Peyer's patch (tissue), 4 donors: ENCODE data around the gene PIK3C3. TPM values are rescaled to one million over a fixed set of nuclear protein-coding genes. Genes with fewer than 3 reads are reported as not detected.
"Not testable (repeated sequence)": the region's sequence is repeated elsewhere in the genome, so short reads cannot be mapped to it uniquely, and the experiment has no call there.

ENCODE experiments used
- DNase-seq, 3 donors: peaks; one replicate each; pipeline ENCODE4 v3.0.0-alpha.2; 2017 to 2019
- H3K27ac ChIP-seq, 4 donors: fragments of 200-600 bp; sonication (generic); one replicate each; pipeline ENCODE4 v1.5.1; 2016 to 2019
- H3K27me3 ChIP-seq, 2 donors: fragments of 200-600 bp; sonication (generic); one replicate each; pipeline ENCODE4 v1.5.1; 2019
- H3K36me3 ChIP-seq, 3 donors: fragments of 200-600 bp; sonication (generic); one replicate each; pipeline ENCODE4 v1.5.1; 2016 to 2019
- H3K4me1 ChIP-seq, 4 donors: fragments of 200-600 bp; sonication (generic); one replicate each; pipeline ENCODE4 v1.5.1; 2016 to 2019
- H3K4me3 ChIP-seq, 4 donors: fragments of 200-600 bp; sonication (generic); 1 replicate in 3 of 4; 2 replicates in 1 of 4; pipeline ENCODE4 v1.5.1; 2016 to 2019; ENCODE audit warnings: mild to moderate bottlenecking in 1 of 4
- H3K9me3 ChIP-seq, 4 donors: fragments of 200-600 bp; sonication (generic); one replicate each; pipeline ENCODE4 v1.5.1; 2016 to 2019; ENCODE audit warnings: mild to moderate bottlenecking in 1 of 4
- CTCF ChIP-seq, 6 experiments: fragments of 450-650 bp in 4 of 6; fragments of 200-600 bp in 2 of 6; sonication (generic) in 1 of 6; IDR thresholded peaks; one replicate each; pipeline ENCODE4 v1.5.1; 2017 to 2019; ENCODE audit warnings: antibody characterized with exemption in 6 of 6, mild to moderate bottlenecking in 3 of 6, moderate library complexity in 1 of 6
- POLR2A ChIP-seq, 2 donors: fragments of 450-650 bp; IDR thresholded peaks; one replicate each; pipeline ENCODE4 v1.5.1; 2017; ENCODE audit warnings: antibody characterized with exemption in 2 of 2, mild to moderate bottlenecking in 2 of 2, moderate library complexity in 2 of 2
- total RNA-seq, 4 donors: library from RNA; depleted of rRNA; stranded (reverse); fragments of >200 nt; gene quantifications; one replicate each; pipeline ENCODE4 v1.1.0, GENCODE V29; 2016

Gene PIK3C3
- total RNA-seq, 4 donors from 2014 or later = 33.3 to 59.4 (median 39.5) TPM

- TF ChIP-seq CTCF (IDR thresholded peaks at IDR 0.05) = no peak
- no peak for TF ChIP-seq POLR2A (IDR thresholded peaks at IDR 0.05)
- no peak overlapping the region for H3K27ac ChIP-seq
- no peak overlapping the region for H3K4me3 ChIP-seq
- DNase-seq = no peak
- peaks cover 0 to 76% (median 0%) of the 10 kb centered on the region in 3 donors for H3K36me3 ChIP-seq
- H3K9me3 ChIP-seq = no peaks in the 10 kb centered on the region
- no peaks in the 10 kb centered on the region for H3K27me3 ChIP-seq
- no peaks in the 10 kb centered on the region for H3K4me1 ChIP-seq
Observed at GRCh38 chr18:42041793-42042192, 86.8 kb downstream of the PIK3C3 start.

GRCh38 chr18:42045346-42045745, 90.3 kb downstream of the PIK3C3 start:
- H3K4me1 ChIP-seq = no peaks in the 10 kb centered on the region
- H3K27ac ChIP-seq = no peak overlapping the region
- H3K36me3 ChIP-seq = peaks cover 0 to 55% (median 0%) of the 10 kb centered on the region in 3 donors
- H3K4me3 ChIP-seq = no peak overlapping the region
- no peak for TF ChIP-seq CTCF (IDR thresholded peaks at IDR 0.05)
- no peak for TF ChIP-seq POLR2A (IDR thresholded peaks at IDR 0.05)
- no peak for DNase-seq
- no peaks in the 10 kb centered on the region for H3K9me3 ChIP-seq
- H3K27me3 ChIP-seq = no peaks in the 10 kb centered on the region

DNA sequence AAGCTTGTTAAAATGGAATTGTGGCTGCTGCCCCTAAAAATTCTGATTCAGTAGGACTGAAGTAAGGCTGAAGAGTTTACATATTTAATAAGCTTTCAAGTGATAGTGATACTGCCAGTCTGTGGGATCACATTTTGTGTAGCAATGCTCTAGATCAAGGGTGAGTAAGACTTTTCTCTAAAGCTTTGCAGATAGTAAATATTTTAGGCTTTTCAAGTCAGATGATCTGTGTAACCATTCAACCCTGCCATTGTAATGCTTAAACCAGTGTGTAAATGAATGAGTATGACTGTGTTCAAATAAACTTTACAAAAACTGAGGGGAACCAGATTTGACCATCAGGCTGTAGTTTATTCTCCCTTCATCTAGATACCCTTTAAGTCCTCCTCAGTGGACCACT, 92.7 kb downstream of the PIK3C3 start:
- Histone ChIP-seq H3K4me1 (no peaks in the 10 kb centered on the region), H3K27me3 (no peaks in the 10 kb centered on the region), H3K27ac (no peak overlapping the region), H3K4me3 (no peak overlapping the region), H3K9me3 (no peaks in the 10 kb centered on the region), H3K36me3 (peaks cover 0 to 49% (median 0%) of the 10 kb centered on the region in 3 donors)
- TF ChIP-seq CTCF (IDR thresholded peaks at IDR 0.05) (no peak), POLR2A (IDR thresholded peaks at IDR 0.05) (no peak)
- no peak for DNase-seq

- peaks cover 0 to 45% (median 0%) of the 10 kb centered on the region in 3 donors for H3K36me3 ChIP-seq
- no peaks in the 10 kb centered on the region for H3K9me3 ChIP-seq
- no peak overlapping the region for H3K4me3 ChIP-seq
- DNase-seq = no peak
- TF ChIP-seq CTCF (IDR thresholded peaks at IDR 0.05) (no peak), POLR2A (IDR thresholded peaks at IDR 0.05) (no peak)
- H3K27me3 ChIP-seq = no peaks in the 10 kb centered on the region
- H3K27ac ChIP-seq = no peak overlapping the region
- no peaks in the 10 kb centered on the region for H3K4me1 ChIP-seq
Observed at GRCh38 chr18:42048158-42048557, 93.1 kb downstream of the PIK3C3 start.

DNA sequence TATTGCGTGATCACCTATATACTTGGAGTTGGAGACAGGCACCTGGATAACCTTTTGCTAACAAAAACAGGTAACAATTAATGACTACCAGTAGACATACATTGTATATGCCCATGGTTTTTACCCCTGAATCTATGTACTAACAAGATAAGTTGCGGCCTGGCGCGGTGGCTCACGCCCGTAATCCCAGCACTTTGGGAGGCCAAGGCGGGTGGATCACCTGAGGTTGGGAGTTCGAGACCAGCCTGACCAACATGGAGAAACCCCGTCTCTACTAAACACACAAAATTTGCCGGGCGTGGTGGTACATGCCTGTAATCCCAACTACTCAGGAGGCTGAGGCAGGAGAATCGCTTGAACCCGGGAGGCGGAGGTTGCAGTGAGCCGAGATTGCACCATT, 94.5 kb downstream of the PIK3C3 start:
- not testable (repeated sequence) for H3K27ac ChIP-seq, H3K4me1 ChIP-seq, H3K27me3 ChIP-seq, H3K4me3 ChIP-seq, H3K9me3 ChIP-seq, DNase-seq
- peaks cover 0 to 34% (median 0%) of the 10 kb centered on the region in 3 donors for H3K36me3 ChIP-seq

DNA sequence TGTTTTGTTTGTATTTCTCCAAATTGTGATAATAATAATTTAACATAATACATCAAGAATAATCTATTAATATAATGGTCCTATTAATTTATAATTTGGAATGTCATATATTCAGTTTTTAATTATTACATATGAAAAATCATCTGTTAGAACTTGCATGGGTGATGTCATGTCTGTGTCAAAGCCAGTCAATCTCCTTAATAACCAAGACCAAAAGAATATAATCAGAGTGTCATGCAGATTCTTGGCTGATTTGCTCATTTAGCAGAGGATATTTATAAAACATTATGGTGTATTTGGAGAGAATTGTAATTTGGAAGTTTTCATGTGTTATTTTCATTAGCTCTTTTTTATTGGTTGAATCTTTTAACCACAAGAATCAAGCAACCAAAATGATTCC, 96.4 kb downstream of the PIK3C3 start:
- no peak for DNase-seq
- Histone ChIP-seq H3K36me3 (peaks cover 0 to 21% (median 0%) of the 10 kb centered on the region in 3 donors), H3K9me3 (no peaks in the 10 kb centered on the region), H3K4me1 (no peaks in the 10 kb centered on the region), H3K27me3 (no peaks in the 10 kb centered on the region), H3K4me3 (no peak overlapping the region), H3K27ac (no peak overlapping the region)
- TF ChIP-seq POLR2A (IDR thresholded peaks at IDR 0.05) = no peak
- no peak for TF ChIP-seq CTCF (IDR thresholded peaks at IDR 0.05)
